Panc1 (cell line): ENCODE measurements around the gene FAHD1. TPM values are rescaled to one million over a fixed set of nuclear protein-coding genes. Genes with fewer than 3 reads are reported as not detected.
A peak's percentile ranks its signal among the peaks of the same experiment; 100 is the strongest.

ENCODE experiments used
- ATAC-seq: fragments of 200-7000 bp; cut with Tn5 transposase; 2 replicates; pipeline ENCODE4 v1.9.1; 2020; ENCODE audit warnings: mild to moderate bottlenecking, moderate library complexity
- BruUV-seq: library from RNA; stranded (reverse); fragments of 400-500 nt; replicated peaks from 2 replicates; lab custom pipeline; 2021; lab: Mats Ljungman, UMichigan
- CTCF ChIA-PET: fragments of 300-600 bp; sonication (Branson Sonifier 250); formaldehyde crosslinking; loops from one replicate; lab custom pipeline; 2022; ENCODE audit warnings: antibody characterized with exemption; lab: Charles Lee
- POLR2A ChIA-PET: fragments of 300-600 bp; sonication (Branson Sonifier 250); formaldehyde crosslinking; loops from one replicate; lab custom pipeline; 2022; ENCODE audit warnings: antibody characterized with exemption; lab: Charles Lee
- DNase-seq: peaks from one replicate; pipeline ENCODE4 v3.0.0-alpha.2; 2010; ENCODE audit warnings: low read depth, low spot score
- H3K27ac ChIP-seq: 2 replicates; pipeline ENCODE4 v1.5.1; 2011; ENCODE audit warnings: mild to moderate bottlenecking, low read length, inconsistent platforms
- H3K27me3 ChIP-seq: fragments of 200-500 bp; sonication (Bioruptor generic); 2 replicates; pipeline ENCODE4 v1.6.0; 2014; ENCODE audit warnings: low read length, inconsistent platforms; ENCODE audit not compliant: control insufficient read depth, insufficient read depth
- H3K36me3 ChIP-seq: fragments of 200-500 bp; sonication (Bioruptor generic); 2 replicates; pipeline ENCODE4 v1.5.1; 2014; ENCODE audit warnings: inconsistent platforms, mild to moderate bottlenecking, low read length, moderate library complexity; ENCODE audit not compliant: control insufficient read depth, insufficient read depth
- H3K4me1 ChIP-seq: 2 replicates; pipeline ENCODE4 v1.5.1; 2011; ENCODE audit warnings: inconsistent platforms, mild to moderate bottlenecking, low read length, moderate library complexity; ENCODE audit not compliant: control insufficient read depth, insufficient read depth
- H3K4me3 ChIP-seq, 2 experiments: 2 replicates each; pipeline ENCODE4 v1.5.1; 2011 to 2012; ENCODE audit warnings: low read depth in 2 of 2, low read length in 2 of 2, mild to moderate bottlenecking in 2 of 2, inconsistent platforms in 1 of 2, moderate library complexity in 1 of 2
- H3K9me3 ChIP-seq: fragments of 200-500 bp; sonication (Bioruptor generic); 2 replicates; pipeline ENCODE4 v1.5.1; 2014; ENCODE audit warnings: low read depth, mild to moderate bottlenecking, inconsistent platforms, low read length, moderate library complexity; ENCODE audit not compliant: control insufficient read depth, insufficient read depth
- CTCF ChIP-seq: fragments of 450-650 bp; IDR thresholded peaks from 2 replicates; pipeline ENCODE4 v1.5.1; 2017; ENCODE audit warnings: mild to moderate bottlenecking
- POLR2AphosphoS5 ChIP-seq: IDR thresholded peaks from 2 replicates; pipeline ENCODE4 v1.6.1; 2012; ENCODE audit warnings: mild to moderate bottlenecking, low read depth, low read length, moderate library complexity
- SIN3A ChIP-seq: IDR thresholded peaks from 2 replicates; pipeline ENCODE4 v1.6.1; 2012; ENCODE audit warnings: low read depth, mild to moderate bottlenecking, low read length, moderate library complexity, borderline replicate concordance; ENCODE audit not compliant: insufficient read depth
- TCF7L2 ChIP-seq: IDR thresholded peaks from 2 replicates; pipeline ENCODE4 v1.6.1; 2011; ENCODE audit warnings: mild to moderate bottlenecking, low read depth, low read length, inconsistent platforms
- in situ Hi-C: cut with HindIII; loops from 2 replicates; pipeline ENCODE4 v1.10.0; 2016; ENCODE audit warnings: low sequenced_read_pairs, low pct_unique_long_range_greater_than_20kb
- intact Hi-C: fragments of 100-400 bp; cut with micrococcal nuclease; formaldehyde crosslinking; loops from one replicate; pipeline ENCODE4 v1.10.0; 2022; ENCODE audit not compliant: unreplicated experiment
- total RNA-seq: library from RNA; stranded (reverse); gene quantifications from one replicate; pipeline ENCODE4 v1.2.1, GENCODE V29; 2021; ENCODE audit not compliant: unreplicated experiment
- TF ChIP-seq, protein P1 (sequence below), 2 experiments: IDR thresholded peaks; 2 replicates each; pipeline ENCODE4 v1.6.1; 2011 to 2012; ENCODE audit warnings: low read depth in 2 of 2, control low read depth in 1 of 2, low read length in 1 of 2, mild to moderate bottlenecking in 1 of 2, moderate library complexity in 1 of 2; ENCODE audit not compliant: insufficient read depth in 1 of 2

The FAHD1 gene
- total RNA-seq, 1 experiment from 2014 or later = 34.6 TPM

DNA sequence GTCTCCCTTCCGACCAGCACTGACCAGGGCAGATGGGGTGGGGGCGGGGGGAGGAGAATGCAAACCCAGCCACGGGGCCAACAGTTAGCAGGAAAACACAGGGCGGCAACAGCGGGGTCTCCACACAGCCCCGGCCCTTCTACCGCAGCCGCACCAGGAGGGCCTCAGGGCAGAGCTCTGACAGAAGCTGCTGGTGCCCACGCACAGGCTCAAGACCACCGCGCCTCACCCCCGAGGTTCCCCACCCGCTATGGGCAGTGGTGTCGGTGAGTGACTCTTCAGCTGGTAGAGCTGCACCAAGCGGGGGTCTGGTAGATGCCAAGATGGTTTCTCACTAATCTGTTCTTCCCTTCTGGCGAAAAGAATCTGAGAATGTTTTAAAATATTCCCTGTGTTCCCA, 16.5 kb upstream of the FAHD1 start:
- DNase-seq = no peak
- Histone ChIP-seq H3K4me3 (no peak overlapping the region), H3K27me3 (no peaks in the 10 kb centered on the region), H3K36me3 (no peaks in the 10 kb centered on the region), H3K27ac (no peak overlapping the region), H3K4me1 (peaks cover 5% of the 10 kb centered on the region; the same call in 1 of the 2 replicates), H3K9me3 (no peaks in the 10 kb centered on the region)
- CTCF ChIA-PET = no interaction called here
- no TSS peak for BruUV-seq
- TF ChIP-seq, protein P1, sequence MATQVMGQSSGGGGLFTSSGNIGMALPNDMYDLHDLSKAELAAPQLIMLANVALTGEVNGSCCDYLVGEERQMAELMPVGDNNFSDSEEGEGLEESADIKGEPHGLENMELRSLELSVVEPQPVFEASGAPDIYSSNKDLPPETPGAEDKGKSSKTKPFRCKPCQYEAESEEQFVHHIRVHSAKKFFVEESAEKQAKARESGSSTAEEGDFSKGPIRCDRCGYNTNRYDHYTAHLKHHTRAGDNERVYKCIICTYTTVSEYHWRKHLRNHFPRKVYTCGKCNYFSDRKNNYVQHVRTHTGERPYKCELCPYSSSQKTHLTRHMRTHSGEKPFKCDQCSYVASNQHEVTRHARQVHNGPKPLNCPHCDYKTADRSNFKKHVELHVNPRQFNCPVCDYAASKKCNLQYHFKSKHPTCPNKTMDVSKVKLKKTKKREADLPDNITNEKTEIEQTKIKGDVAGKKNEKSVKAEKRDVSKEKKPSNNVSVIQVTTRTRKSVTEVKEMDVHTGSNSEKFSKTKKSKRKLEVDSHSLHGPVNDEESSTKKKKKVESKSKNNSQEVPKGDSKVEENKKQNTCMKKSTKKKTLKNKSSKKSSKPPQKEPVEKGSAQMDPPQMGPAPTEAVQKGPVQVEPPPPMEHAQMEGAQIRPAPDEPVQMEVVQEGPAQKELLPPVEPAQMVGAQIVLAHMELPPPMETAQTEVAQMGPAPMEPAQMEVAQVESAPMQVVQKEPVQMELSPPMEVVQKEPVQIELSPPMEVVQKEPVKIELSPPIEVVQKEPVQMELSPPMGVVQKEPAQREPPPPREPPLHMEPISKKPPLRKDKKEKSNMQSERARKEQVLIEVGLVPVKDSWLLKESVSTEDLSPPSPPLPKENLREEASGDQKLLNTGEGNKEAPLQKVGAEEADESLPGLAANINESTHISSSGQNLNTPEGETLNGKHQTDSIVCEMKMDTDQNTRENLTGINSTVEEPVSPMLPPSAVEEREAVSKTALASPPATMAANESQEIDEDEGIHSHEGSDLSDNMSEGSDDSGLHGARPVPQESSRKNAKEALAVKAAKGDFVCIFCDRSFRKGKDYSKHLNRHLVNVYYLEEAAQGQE (IDR thresholded peaks at IDR 0.05; ENCODE audit: insufficient read depth in 1 of 2, low read depth in 2 of 2, low read length in 1 of 2) = no peak
- no peak for TF ChIP-seq SIN3A
- TF ChIP-seq POLR2AphosphoS5 = no peak
- TF ChIP-seq TCF7L2 = no peak
- no peak for TF ChIP-seq CTCF
- POLR2A ChIA-PET = no interaction called here
- in situ Hi-C loops = no loop called here
- no peak for ATAC-seq
- intact Hi-C loops = no loop called here

DNA sequence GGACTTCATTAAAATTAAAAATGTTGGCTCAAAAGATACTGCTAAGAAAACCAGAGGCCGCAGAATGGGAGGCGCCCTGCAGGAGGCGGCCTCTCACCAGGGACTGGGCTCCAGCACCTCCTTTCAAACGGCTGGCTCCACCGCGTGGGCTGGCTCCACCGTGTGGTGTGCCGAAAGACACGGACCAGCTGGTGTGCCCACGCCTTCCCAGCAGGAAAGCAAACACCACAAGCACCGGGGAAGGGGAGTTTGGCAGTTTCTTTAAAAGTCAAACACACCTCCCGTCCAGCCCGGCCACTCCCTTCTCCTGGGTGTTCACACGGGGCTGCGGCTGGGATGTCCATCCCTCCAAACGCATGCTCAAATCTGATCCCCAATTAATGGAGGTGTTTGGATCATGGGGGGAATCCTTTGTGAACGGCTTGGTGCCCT, 14.3 kb upstream of the FAHD1 start:
- Histone ChIP-seq H3K4me3 (no peak overlapping the region), H3K27me3 (no peaks in the 10 kb centered on the region), H3K4me1 (peaks cover 5% of the 10 kb centered on the region; the same call in 1 of the 2 replicates), H3K9me3 (no peaks in the 10 kb centered on the region), H3K27ac (no peak overlapping the region), H3K36me3 (no peaks in the 10 kb centered on the region)
- in situ Hi-C loops (no loop called here), intact Hi-C loops (no loop called here)
- CTCF ChIA-PET = no interaction called here
- POLR2A ChIA-PET = no interaction called here
- DNase-seq (no peak), ATAC-seq (peak; percentile 89)
- no TSS peak for BruUV-seq
- TF ChIP-seq CTCF (peak; percentile 87), POLR2AphosphoS5 (no peak)
